Activated CD8-positive, alpha-beta T cell treated with anti-CD3 and anti-CD28 coated beads for 36 hours (primary cell): ENCODE measurements around the gene SLC2A14. TPM values are rescaled to one million over a fixed set of nuclear protein-coding genes. Genes with fewer than 3 reads are reported as not detected.
"Not testable (repeated sequence)": the region's sequence is repeated elsewhere in the genome, so short reads cannot be mapped to it uniquely, and the experiment has no call there.

Experiments used
- ATAC-seq: fragments of 200-7000 bp; cut with Tn5 transposase; one replicate; pipeline ENCODE4 v1.10.0; 2021; ENCODE audit warnings: mild to moderate bottlenecking, moderate library complexity
- CTCF ChIA-PET: fragments of 350-600 bp; sonication (Branson Sonifier 250); formaldehyde crosslinking; loops from one replicate; lab custom pipeline; 2021; ENCODE audit warnings: antibody characterized with exemption; lab: Charles Lee
- POLR2A ChIA-PET: fragments of 350-600 bp; sonication (Branson Sonifier 250); formaldehyde crosslinking; loops from one replicate; lab custom pipeline; 2021; ENCODE audit warnings: antibody characterized with exemption; lab: Charles Lee
- DNase-seq: peaks from one replicate; pipeline ENCODE4 v3.0.0-alpha.2; 2020
- H3K27ac Mint-ChIP-seq: one replicate; pipeline ENCODE4 v1.8.0; 2021; ENCODE audit warnings: mild to moderate bottlenecking, mixed read lengths
- H3K27me3 Mint-ChIP-seq: one replicate; pipeline ENCODE4 v1.8.0; 2021; ENCODE audit warnings: mixed read lengths
- H3K36me3 Mint-ChIP-seq: one replicate; pipeline ENCODE4 v1.8.0; 2021; ENCODE audit warnings: low read depth, mixed read lengths
- H3K4me1 Mint-ChIP-seq: one replicate; pipeline ENCODE4 v1.8.0; 2021; ENCODE audit warnings: low read depth, mixed read lengths
- H3K4me3 Mint-ChIP-seq: one replicate; pipeline ENCODE4 v1.8.0; 2021; ENCODE audit warnings: mild to moderate bottlenecking, moderate library complexity, mixed read lengths
- H3K9me3 Mint-ChIP-seq: one replicate; pipeline ENCODE4 v1.8.0; 2021; ENCODE audit warnings: mixed read lengths
- intact Hi-C: fragments of 100-400 bp; cut with micrococcal nuclease; formaldehyde crosslinking; loops from one replicate; pipeline ENCODE4 v1.10.0; 2022
- total RNA-seq, 2 experiments: library from RNA; stranded (reverse); gene quantifications; one replicate each; pipeline ENCODE4 v1.2.3, GENCODE V29; 2021
- TF ChIP-seq, protein P1 (sequence below): fragments of 200-600 bp; IDR thresholded peaks from one replicate; pipeline ENCODE4 v1.8.0; 2022; ENCODE audit warnings: antibody characterized with exemption, mild to moderate bottlenecking

Gene SLC2A14
- total RNA-seq, 2 experiments from 2014 or later, result 0.22 to 0.29 TPM

DNA sequence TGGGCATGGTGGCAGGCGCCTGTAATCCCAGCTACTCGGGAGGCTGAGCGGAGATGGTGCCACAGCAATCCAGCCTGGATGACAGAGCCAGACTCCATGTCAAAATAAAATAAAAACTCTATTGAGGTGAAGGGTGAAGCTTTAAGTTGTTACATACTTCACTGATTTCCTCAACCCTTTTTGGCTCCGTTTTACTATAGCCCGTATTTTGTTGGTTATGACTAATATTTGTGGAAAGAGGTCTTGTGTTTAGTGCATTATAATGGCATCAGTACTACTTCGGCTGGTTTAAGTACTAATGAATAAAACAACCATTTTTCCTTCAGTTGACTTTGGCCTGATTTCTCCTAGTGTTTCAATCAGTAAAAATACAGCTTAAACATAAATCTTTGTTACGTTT lies 27.0 kb upstream of the SLC2A14 start:
- Mint-ChIP-seq H3K27me3 (no peaks in the 10 kb centered on the region), H3K36me3 (no peaks in the 10 kb centered on the region), H3K4me3 (no peak overlapping the region), H3K27ac (no peak overlapping the region), H3K9me3 (no peaks in the 10 kb centered on the region), H3K4me1 (no peaks in the 10 kb centered on the region)
- ChIA-PET POLR2A (interaction anchor here (0.8 kb wide), 1 partner anchor 21 kb away, joined by 4 read pairs; no protein-coding TSS in a partner anchor), CTCF (interaction anchor here (0.8 to 1.0 kb wide), 2 partner anchors 15 to 34 kb away, joined by 3 read pairs; no protein-coding TSS in a partner anchor)
- intact Hi-C loops, result no loop called here
- DNase-seq (no peak), ATAC-seq (no peak)
- TF ChIP-seq, protein P1, sequence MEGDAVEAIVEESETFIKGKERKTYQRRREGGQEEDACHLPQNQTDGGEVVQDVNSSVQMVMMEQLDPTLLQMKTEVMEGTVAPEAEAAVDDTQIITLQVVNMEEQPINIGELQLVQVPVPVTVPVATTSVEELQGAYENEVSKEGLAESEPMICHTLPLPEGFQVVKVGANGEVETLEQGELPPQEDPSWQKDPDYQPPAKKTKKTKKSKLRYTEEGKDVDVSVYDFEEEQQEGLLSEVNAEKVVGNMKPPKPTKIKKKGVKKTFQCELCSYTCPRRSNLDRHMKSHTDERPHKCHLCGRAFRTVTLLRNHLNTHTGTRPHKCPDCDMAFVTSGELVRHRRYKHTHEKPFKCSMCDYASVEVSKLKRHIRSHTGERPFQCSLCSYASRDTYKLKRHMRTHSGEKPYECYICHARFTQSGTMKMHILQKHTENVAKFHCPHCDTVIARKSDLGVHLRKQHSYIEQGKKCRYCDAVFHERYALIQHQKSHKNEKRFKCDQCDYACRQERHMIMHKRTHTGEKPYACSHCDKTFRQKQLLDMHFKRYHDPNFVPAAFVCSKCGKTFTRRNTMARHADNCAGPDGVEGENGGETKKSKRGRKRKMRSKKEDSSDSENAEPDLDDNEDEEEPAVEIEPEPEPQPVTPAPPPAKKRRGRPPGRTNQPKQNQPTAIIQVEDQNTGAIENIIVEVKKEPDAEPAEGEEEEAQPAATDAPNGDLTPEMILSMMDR, result no peak

DNA sequence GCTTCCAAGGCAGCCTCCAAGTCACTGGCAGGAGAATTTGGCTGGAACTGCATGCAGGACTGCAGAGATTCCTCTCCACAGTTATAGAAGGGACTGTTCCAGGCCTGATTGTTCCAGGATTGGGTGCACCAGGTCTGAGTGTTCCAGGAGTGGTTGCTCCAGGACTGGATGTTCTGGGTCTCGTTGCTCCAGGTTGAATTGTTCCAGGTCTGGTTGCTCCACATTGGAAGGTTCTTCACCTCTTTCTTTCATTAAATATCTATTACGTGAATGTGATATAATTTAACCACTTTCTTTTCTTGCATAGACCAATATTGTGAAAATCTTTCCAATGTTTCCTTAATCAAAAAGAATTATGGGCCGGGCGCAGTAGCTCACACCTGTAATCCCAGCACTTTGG lies 24.0 kb upstream of the SLC2A14 start:
- H3K4me3 Mint-ChIP-seq, H3K27ac Mint-ChIP-seq, H3K9me3 Mint-ChIP-seq, H3K4me1 Mint-ChIP-seq, ATAC-seq, POLR2A ChIA-PET, H3K27me3 Mint-ChIP-seq, CTCF ChIA-PET, H3K36me3 Mint-ChIP-seq, intact Hi-C loops, DNase-seq: not testable (repeated sequence)

DNA sequence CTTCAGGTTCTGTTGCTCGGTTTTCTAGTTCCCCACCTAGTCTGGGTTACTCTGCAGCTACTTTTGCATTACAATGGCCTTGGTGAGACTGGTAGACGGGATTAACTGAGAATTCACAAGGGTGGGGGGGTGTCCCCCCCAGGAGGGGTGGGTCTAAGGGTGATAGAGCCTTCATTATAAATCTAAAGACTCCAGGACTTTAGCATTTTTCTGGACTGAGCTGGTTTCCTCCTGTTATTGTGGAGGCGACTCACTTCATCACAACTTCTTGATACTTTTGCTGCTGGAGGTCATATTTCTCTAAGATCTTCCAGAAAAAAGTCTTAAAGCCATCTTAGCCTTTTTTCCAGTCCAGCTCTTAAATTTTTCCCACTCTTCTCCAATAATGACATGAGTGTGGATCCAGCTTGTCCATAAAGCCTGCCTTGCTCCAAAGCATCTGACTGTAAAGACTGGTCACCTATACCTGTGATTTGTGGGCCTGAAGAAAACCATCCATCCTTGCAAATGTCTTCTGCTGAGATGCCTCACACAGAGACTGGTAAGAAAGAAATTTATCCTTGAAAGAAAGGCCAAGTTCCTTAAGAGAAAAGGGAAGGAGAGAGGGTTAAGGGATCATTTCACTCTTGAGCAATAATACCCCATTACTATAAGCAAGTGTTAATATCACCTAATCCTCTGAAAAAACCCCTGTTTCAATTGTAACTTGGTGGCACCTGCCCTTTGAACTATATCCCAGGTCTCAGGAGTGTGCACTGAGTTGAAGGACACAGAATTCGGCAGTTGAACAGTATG lies 19.7 kb upstream of the SLC2A14 start:
- POLR2A ChIA-PET, result no interaction called here
- no peak overlapping the region for H3K27ac Mint-ChIP-seq
- ATAC-seq, result no peak
- TF ChIP-seq, protein P1, result no peak
- no peaks in the 10 kb centered on the region for H3K4me1 Mint-ChIP-seq
- H3K9me3 Mint-ChIP-seq, result no peaks in the 10 kb centered on the region
- no peak overlapping the region for H3K4me3 Mint-ChIP-seq
- H3K27me3 Mint-ChIP-seq, result no peaks in the 10 kb centered on the region
- CTCF ChIA-PET, result interaction anchor here (0.6 to 2.1 kb wide), 2 partner anchors 33 to 153 kb away, joined by 3 to 6 read pairs; no protein-coding TSS in a partner anchor
- intact Hi-C loops, result no loop called here
- H3K36me3 Mint-ChIP-seq, result no peaks in the 10 kb centered on the region
- no peak for DNase-seq

DNA sequence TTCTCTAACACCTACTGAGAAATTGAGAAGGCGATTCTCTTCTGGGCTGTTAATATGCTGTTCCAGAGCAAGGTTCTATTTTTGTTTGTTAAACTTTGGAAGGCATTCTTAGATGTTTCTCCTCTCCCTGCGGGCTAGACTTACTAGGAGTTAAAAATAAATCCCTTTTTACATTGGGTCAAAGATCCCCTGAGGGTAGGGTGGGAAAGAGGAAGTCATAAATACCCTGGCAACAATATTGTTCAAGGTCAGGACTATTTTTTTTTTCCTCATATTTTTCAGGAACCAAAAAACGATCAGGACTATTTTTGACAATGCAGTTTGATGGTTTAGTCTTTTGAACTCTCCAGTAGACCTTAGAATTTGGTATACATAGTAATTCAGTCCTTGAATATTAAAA lies 12.0 kb upstream of the SLC2A14 start:
- intact Hi-C loops, result no loop called here
- TF ChIP-seq, protein P1, result no peak
- POLR2A ChIA-PET, result no interaction called here
- Mint-ChIP-seq H3K27ac (no peak overlapping the region), H3K9me3 (no peaks in the 10 kb centered on the region), H3K4me1 (no peaks in the 10 kb centered on the region), H3K36me3 (no peaks in the 10 kb centered on the region), H3K27me3 (no peaks in the 10 kb centered on the region), H3K4me3 (no peak overlapping the region)
- CTCF ChIA-PET, result no interaction called here
- DNase-seq (no peak), ATAC-seq (no peak)

DNA sequence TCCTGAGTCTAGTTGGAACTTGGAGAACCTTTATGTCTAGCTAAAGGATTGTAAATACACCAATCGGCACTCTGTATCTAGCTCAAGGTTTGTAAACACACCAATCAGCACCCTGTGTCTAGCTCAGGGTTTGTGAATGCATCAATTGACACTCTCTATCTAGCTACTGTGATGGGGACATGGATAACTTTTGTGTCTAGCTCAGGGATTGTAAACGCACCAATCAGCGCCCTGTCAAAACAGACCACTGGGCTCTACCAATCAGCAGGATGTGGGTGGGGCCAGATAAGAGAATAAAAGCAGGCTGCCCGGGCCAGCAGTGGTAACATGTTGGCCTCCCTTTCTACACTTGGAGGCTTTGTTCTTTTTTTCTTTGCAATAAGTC lies 9.0 kb upstream of the SLC2A14 start:
- ATAC-seq, DNase-seq, H3K4me1 Mint-ChIP-seq, H3K27ac Mint-ChIP-seq, H3K9me3 Mint-ChIP-seq, H3K4me3 Mint-ChIP-seq, H3K36me3 Mint-ChIP-seq, H3K27me3 Mint-ChIP-seq, POLR2A ChIA-PET, intact Hi-C loops: not testable (repeated sequence)
- CTCF ChIA-PET, result interaction anchor here (0.7 to 1.1 kb wide), 2 partner anchors 12 to 164 kb away, joined by 3 read pairs; no protein-coding TSS in a partner anchor

DNA sequence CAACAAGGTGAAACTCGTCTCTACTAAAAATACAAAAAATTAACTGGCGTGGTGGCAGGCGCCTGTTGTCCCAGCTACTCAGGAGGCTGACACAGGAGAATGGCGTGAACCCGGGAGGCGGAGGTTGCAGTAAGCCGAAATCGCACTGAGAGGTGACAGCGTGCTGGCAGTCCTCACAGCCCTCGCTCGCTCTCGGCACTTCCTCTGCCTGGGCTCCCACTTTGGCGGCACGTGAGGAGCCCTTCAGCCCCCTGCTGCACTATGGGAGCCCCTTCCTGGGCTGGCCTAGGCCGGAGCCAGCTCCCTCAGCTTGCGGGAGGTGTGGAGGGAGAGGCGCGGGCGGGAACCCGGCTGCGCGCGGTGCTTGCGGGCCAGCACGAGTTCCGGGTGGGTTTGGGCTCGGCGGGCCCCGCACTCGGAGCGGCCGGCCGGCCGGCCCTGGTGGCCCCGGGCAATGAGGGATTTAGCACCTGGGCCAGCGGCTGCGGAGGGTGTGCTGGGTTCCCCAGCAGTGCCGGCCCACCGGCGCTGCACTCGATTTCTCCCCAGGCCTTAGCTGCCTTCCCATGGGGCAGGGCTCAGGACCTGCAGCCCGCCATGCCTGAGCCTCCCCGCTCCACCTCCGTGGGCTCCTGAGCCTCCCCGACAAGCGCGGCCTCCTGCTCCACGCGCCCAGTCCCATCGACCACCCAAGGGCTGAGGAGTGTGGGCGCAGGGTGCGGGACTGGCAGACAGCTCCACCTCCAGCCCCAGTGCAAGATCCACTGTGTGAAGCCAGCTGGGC lies 8.4 kb upstream of the SLC2A14 start:
- H3K9me3 Mint-ChIP-seq, H3K4me1 Mint-ChIP-seq, POLR2A ChIA-PET, DNase-seq, H3K36me3 Mint-ChIP-seq, H3K27me3 Mint-ChIP-seq, H3K27ac Mint-ChIP-seq, ATAC-seq, intact Hi-C loops, H3K4me3 Mint-ChIP-seq: not testable (repeated sequence)
- CTCF ChIA-PET, result interaction anchor here (0.7 kb wide), 1 partner anchor 165 kb away, joined by 3 read pairs; no protein-coding TSS in a partner anchor
